HG03558 (cell line): Measurements from ENCODE around the gene SPOPL.

Experiments
- ATAC-seq: cut with Tn5 transposase; IDR thresholded peaks from one replicate; pipeline ENCODE4 v1.9.1; 2021; ENCODE audit warnings: moderate number of reproducible peaks; ENCODE audit not compliant: unreplicated experiment; ENCODE audit errors: extremely low read depth

The SPOPL gene

DNA sequence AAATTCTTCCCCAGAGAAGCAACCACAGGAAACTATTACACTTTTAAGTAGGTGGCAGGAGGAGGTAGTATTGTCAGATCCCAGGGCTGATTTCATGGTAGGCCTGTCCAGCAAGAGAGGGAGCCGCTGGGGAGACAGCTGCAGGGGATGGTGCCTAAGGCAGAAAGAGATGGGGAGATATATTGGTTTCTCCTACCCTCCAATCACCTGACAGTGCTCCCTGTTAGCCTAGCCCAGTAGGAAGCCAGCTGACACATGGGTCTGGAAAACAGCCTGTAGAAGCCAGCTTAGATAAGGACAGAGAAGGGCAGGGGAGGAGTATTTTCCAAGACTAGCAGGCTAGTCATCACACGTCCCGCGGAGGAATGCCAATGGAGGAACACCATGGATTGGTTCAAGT, 8.2 kb upstream of the SPOPL start:
- no peak for ATAC-seq

GRCh38 chr2:138494265-138494966, 7.2 kb upstream of the SPOPL start:
- ATAC-seq: no peak

DNA sequence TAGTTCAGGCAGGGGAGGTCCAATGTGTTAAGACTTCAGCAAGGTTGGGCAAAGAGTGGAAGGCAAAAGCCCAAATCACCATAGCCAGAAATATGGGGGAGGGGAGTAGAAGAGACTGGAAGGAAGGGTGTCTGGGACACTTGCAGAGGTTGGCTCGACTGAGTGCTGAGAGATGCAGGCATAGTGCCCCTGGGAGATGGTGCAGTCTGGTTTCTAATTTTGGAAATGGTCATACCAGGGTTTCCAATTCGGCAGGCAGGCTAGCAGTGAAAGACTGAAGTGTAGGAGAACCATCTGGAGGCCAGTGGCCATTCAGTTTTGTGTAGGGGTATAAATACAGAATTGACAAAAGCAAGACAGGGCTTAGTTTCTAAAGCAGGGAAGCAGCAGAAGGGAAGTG, 6.2 kb upstream of the SPOPL start:
- no peak for ATAC-seq

- ATAC-seq: no peak
Observed at GRCh38 chr2:138496096-138496651, 5.4 kb upstream of the SPOPL start.

- no peak for ATAC-seq
Observed at GRCh38 chr2:138497294-138497693, 4.3 kb upstream of the SPOPL start.

- ATAC-seq: no peak
Observed at GRCh38 chr2:138499684-138500083, 1.9 kb upstream of the SPOPL start.

DNA sequence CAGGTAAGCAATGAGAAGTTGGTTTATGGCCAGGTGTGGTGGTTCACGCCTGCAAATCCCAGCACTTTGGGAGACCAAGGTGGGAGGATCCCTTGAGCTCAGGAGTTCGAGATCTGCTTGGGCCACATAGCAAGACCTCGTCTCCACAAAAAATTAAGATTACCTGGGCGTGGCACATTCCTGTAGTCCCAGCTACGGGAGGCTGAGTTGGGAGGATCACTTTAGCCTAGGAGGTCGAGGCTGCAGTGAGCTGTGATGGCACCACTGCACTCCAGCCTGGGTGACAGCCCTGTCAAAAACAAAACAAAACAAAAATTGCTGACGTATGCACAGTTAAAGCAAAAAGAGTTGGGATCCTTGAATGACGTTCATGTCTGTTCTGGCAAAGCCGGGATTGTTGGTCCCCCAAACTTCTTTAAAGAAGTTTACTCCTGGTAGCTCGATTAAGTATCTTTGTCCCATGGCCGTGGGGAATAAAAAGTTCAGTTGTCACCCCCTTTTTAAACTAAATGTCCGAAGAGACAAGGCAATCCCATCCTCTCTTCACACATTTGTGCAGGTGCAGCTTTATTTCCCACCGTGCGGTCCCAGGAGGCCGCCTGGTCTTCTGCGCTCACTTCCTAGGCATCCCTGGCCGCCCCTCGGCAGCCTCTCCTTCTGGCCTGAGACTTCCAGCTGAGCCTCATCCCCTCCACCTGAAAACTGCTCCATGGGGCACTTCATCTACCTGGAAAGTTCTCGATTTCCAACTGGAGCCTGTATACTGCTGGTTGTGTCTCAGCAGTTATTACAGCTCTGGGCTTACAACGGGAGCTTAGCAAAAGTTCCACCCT, 762 bp upstream of the SPOPL start:
- ATAC-seq: no peak

DNA sequence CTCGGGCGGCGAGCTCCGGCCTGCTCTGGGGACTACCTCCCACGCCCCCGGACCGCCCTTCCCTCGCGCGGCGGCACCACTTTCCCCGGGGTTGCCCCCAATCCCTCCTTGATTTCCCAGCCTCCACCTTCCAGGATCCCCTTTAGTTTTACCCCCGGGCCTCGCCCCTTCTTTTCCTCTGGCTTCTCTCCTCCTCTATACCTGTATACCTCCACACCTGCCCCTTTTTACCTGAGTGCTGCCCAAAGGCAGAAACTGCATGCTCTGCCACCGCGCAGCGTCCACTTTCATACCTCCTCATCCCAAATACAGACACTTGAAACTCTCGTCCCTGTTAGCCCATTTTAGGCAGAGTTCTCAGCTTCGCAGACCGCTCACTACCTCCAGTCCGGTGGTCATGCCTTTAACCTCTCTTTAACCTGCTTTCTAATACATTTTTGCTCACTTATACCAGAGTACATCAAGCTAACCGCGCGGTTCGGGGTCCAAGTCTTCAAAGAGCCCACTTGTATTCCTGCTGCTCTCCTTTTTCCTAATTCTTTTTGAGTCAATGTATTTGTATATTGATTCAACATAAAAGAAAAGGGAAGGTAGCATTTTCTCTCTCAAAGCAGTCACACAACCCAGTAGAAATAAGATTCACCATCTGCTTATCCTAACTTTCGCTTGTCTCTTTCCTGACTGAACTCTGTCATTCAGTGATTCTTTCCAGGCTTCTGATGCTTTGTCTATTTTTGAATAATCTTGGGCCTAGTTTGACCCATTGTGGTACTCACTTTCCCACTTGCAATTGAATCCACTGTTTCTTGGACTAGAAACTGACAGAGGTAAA, 901 bp downstream of the SPOPL start:
- no peak for ATAC-seq

DNA sequence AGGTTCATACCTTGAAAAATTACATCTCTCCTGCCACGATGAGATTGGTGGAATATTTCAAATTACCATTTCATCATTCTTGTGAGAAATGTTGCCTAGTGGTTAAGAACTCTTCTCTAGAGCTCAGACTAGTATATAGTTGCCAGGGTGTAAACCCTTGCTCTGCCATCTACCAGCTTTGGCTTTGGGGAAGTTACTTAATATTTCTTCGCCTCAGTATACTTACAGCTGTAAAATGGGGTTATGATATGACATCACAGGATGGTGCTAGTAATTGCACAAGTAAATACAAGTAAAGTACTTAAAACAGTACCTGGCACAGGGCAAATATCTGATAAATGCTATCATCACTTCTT, 1.5 kb downstream of the SPOPL start:
- ATAC-seq: no peak

GRCh38 chr2:138503652-138504051, 2.1 kb downstream of the SPOPL start:
- ATAC-seq: no peak

DNA sequence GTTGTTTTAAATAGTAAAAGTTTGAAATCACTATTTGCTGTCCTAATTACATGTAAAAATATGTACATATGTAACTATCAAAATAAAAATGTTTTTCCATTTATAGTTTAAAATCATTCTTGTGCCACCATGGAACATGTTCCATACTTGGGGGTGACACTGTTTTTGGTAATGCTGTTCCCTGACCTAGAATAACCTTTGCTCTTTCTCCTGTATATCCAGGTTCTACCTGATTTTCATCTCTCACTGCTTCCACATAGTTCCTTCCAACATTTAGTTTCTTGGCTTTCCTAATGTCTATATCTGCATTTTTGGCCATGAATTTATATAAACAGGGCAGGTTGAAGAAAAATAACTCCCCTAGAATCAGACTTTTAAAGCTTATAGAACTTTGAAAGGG, 2.5 kb downstream of the SPOPL start:
- ATAC-seq: no peak

- peak; percentile 34 for ATAC-seq
Observed at GRCh38 chr2:138504546-138505235, 3.1 kb downstream of the SPOPL start.

DNA sequence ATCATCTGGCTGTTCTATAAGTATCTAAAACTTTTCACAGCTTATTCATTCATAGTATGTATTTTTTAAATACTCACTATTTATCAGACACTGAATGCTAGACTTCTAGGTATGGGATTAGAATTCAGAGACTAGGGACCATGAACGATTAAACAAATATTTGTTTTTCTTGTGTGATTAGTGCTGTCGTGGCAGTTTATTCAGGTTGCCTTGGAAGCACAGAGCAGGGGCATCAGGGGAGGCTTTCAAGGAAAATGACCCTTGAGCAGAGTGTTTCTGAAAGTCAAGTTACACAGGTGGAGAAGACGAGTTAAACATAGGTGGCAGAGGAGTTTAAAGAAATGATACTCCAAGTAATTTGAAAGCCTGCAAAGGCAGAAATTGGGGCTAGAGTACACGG, 5.7 kb downstream of the SPOPL start:
- no peak for ATAC-seq

DNA sequence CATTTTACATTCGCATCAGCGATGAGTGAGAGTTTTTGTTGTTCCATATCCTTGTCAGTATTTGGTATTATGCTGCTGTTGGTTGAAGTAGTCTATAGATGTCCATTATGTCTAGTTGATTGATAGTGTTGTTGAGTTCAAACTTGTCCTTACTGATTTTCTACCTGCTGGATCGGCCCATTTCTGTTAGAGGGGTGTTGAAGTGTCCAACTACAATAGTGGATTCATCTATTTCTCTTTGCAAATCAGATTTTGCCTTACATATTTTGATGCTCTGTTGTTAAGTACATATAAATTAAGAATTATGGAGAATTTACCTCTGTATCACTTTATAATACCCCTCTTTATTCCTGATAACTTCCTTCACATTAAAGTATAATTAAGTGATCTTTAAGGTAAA, 8.7 kb downstream of the SPOPL start:
- no peak for ATAC-seq

- no peak for ATAC-seq
Observed at GRCh38 chr2:138512672-138513071, 11.1 kb downstream of the SPOPL start.

GRCh38 chr2:138514173-138514572, 12.6 kb downstream of the SPOPL start:
- no peak for ATAC-seq

DNA sequence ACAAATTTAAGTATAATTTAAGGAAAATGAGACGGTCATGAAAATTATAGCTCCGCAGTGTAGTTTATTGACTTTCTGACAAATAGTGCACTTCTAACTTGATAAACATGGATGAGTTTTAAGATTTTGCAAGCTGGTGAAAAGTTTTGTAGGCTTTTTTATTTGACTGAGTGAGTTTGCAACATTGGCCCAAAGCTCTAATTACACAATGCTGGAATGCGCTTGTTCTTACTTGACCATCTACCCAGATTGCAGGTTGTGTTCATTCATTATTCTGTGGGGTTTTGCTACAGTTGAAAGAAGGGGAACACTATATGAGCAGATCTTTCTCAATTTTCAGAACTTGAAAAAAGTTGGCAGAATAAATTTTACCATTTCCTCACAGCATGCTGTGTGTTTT, 13.5 kb downstream of the SPOPL start:
- no peak for ATAC-seq

DNA sequence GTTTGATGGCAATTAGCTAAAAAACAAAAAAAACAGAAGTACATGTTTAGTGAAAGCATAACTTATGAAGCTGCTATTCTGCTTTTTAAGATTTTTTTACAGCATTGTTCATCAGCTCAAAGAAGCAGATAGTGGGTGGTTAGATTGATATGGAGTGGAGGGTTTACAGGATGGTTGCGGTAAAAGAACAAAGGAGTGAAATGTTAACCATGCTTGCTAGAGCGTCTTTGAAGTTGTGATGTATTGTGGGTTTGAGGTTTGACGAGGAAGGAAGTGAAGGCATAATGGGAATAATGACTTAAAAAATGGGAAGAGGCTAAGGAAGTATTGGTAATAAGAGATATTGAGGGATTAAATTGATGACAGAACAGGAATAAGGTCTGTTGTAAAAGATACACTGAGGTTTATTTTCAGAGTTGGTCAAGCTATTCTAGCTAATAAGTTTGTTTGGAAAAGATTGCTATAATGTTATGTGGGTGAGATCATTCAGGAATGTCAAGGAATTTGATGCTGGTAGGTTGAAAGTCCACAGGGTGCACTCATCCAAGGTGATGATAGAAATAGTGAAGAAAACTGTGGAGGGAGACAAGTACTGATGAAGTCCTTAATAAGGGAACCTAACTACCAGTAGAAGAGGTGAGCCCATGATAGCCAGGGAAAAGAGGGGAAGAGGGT, 14.6 kb downstream of the SPOPL start:
- no peak for ATAC-seq

DNA sequence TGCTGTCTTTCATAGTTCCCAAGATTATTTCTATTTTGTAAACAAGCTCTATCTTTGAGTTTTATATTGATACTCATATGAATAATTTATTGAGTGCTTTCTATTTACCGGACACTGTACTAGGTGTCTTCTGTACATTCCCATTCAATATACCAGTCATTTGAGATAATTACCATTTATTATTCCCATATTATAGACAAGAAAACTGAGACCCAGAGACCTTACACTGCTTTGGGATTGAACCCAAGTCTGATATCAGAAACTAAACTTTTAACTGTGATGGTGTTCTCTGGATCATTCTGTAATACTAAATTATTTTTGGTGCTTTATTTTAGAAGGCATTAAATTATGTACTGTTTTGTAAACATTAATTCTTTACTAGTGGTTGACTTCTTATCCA, 17.3 kb downstream of the SPOPL start:
- no peak for ATAC-seq

GRCh38 chr2:138521821-138522220, 20.3 kb downstream of the SPOPL start:
- no peak for ATAC-seq
